GM21786 (cell line): ENCODE measurements around the gene CADPS2.

Experiments used
- ATAC-seq: cut with Tn5 transposase; IDR thresholded peaks from one replicate; pipeline ENCODE4 v1.9.1; 2021; ENCODE audit not compliant: unreplicated experiment

The CADPS2 gene

GRCh38 chr7:122789156-122789555 is 97.1 kb downstream of the CADPS2 start:
- no peak for ATAC-seq

- no peak for ATAC-seq
Observed at GRCh38 chr7:122770686-122771335, 115.4 kb downstream of the CADPS2 start.

- no peak for ATAC-seq
Observed at GRCh38 chr7:122768827-122769226, 117.4 kb downstream of the CADPS2 start.

GRCh38 chr7:122767339-122767738 is 118.9 kb downstream of the CADPS2 start:
- no peak for ATAC-seq

- ATAC-seq = no peak
Observed at GRCh38 chr7:122766593-122766992, 119.7 kb downstream of the CADPS2 start.

GRCh38 chr7:122764902-122765301 is 121.4 kb downstream of the CADPS2 start:
- ATAC-seq = no peak

GRCh38 chr7:122764020-122764419 is 122.2 kb downstream of the CADPS2 start:
- no peak for ATAC-seq

- no peak for ATAC-seq
Observed at GRCh38 chr7:122762071-122762470, 124.2 kb downstream of the CADPS2 start.

GRCh38 chr7:122758501-122758900 is 127.8 kb downstream of the CADPS2 start:
- no peak for ATAC-seq

GRCh38 chr7:122756860-122757259 is 129.4 kb downstream of the CADPS2 start:
- ATAC-seq = no peak

- ATAC-seq = no peak
Observed at GRCh38 chr7:122755696-122756095, 130.6 kb downstream of the CADPS2 start.

- ATAC-seq = no peak
Observed at GRCh38 chr7:122752583-122752982, 133.7 kb downstream of the CADPS2 start.

- ATAC-seq = no peak
Observed at GRCh38 chr7:122750389-122750788, 135.9 kb downstream of the CADPS2 start.

GRCh38 chr7:122748195-122748594 is 138.1 kb downstream of the CADPS2 start:
- no peak for ATAC-seq

- no peak for ATAC-seq
Observed at GRCh38 chr7:122746948-122747347, 139.3 kb downstream of the CADPS2 start.

GRCh38 chr7:122743211-122743610 is 143.0 kb downstream of the CADPS2 start:
- no peak for ATAC-seq

GRCh38 chr7:122738947-122739346 is 147.3 kb downstream of the CADPS2 start:
- ATAC-seq = no peak

- no peak for ATAC-seq
Observed at GRCh38 chr7:122736183-122736582, 150.1 kb downstream of the CADPS2 start.

- ATAC-seq = no peak
Observed at GRCh38 chr7:122727759-122728158, 158.5 kb downstream of the CADPS2 start.

GRCh38 chr7:122727354-122727753 is 158.9 kb downstream of the CADPS2 start:
- ATAC-seq = no peak

- no peak for ATAC-seq
Observed at GRCh38 chr7:122726881-122727280, 159.4 kb downstream of the CADPS2 start.

GRCh38 chr7:122724366-122724765 is 161.9 kb downstream of the CADPS2 start:
- no peak for ATAC-seq

GRCh38 chr7:122719010-122719578 is 167.2 kb downstream of the CADPS2 start:
- no peak for ATAC-seq
